ENCODE measurements around the gene CAMTA1. TPM values are rescaled to one million over a fixed set of nuclear protein-coding genes. Genes with fewer than 3 reads are reported as not detected.

CAMTA1 gene
- total and polyA plus RNA-seq, 9 of the 15 experiments (the other 6 are each of a cell fraction or from before 2014, with no cell fraction given) = 43.9 to 161 (median 65.9) TPM

- TF ChIP-seq THAP7 (CRISPR knock-in tag; IDR thresholded peaks at IDR 0.05) = no peak
- TF ChIP-seq SNAPC5 (CRISPR knock-in tag; IDR thresholded peaks at IDR 0.05) = no peak
- no peak for TF ChIP-seq TEAD2 (tag; IDR thresholded peaks at IDR 0.05)
Measured at GRCh38 chr1:7447093-7447492, 661.8 kb downstream of the CAMTA1 start (continued).

- in situ Hi-C loops (cut with MboI) = no loop called here
- Histone ChIP-seq H3K36me3 (ENCODE audit: control insufficient read depth, insufficient read depth, low read length) (no peaks in the 10 kb centered on the region), H3K4me1 (replicated peaks in 1 of 2; ENCODE audit: control insufficient read depth in 2 of 2, insufficient read depth in 2 of 2, low read length in 2 of 2) (no peaks in the 10 kb centered on the region; a peak in 1 of 5 replicates), H3K79me2 (ENCODE audit: control insufficient read depth, insufficient read depth, low read length) (no peaks in the 10 kb centered on the region), H3K9me1 (ENCODE audit: control insufficient read depth, insufficient read depth, low read length) (no peaks in the 10 kb centered on the region), H2AFZ (ENCODE audit: low read depth, low read length) (no peak overlapping the region), H3K9me3 (replicated peaks; ENCODE audit: control insufficient read depth, insufficient read depth, low read depth, low read length) (no peaks in the 10 kb centered on the region), H3K9ac (ENCODE audit: insufficient read depth in 1 of 2, low read depth in 2 of 2, low read length in 2 of 2) (no peak overlapping the region), H3K4me2 (ENCODE audit: insufficient read depth, low read length) (no peak overlapping the region), H3K27ac (ENCODE audit: extremely low read depth, low read depth, low read length) (no peak overlapping the region), H3K27me3 (ENCODE audit: control insufficient read depth in 2 of 2, insufficient read depth in 2 of 2, low read length in 2 of 2) (peaks cover 8 to 57% of the 10 kb centered on the region in 2 experiments), H4K20me1 (replicated peaks; ENCODE audit: control insufficient read depth, insufficient read depth, low read length) (peaks cover 11% of the 10 kb centered on the region), H3K4me3 (no peak overlapping the region)
- ATAC-seq (no peak), DNase-seq (ENCODE audit: extremely low read depth in 1 of 4, low spot score in 3 of 4) (no peak), FAIRE-seq (no peak)
- CTCF ChIA-PET (ENCODE audit: low intra/inter-chr PET ratio) = no interaction called here
- POLR2A ChIA-PET = no interaction called here
- TF ChIP-seq ZBTB11 (CRISPR knock-in tag; IDR thresholded peaks at IDR 0.05) (peak in 1 of 3 experiments; percentile 46; a peak in 1 of 6 replicates), ZSCAN29 (IDR thresholded peaks at IDR 0.05) (no peak), PPARD (CRISPR knock-in tag; IDR thresholded peaks at IDR 0.05) (no peak), HNRNPL (IDR thresholded peaks at IDR 0.05; ENCODE audit: low read depth, low read length) (no peak)
- intact Hi-C loops (cut with micrococcal nuclease) = no loop called here
- 0% methylated on average over 6 of the region's 6 CpGs for WGBS (ENCODE audit: insufficient coverage, low coverage, missing lambda C conversion rate)
- BruUV-seq (replicated peaks) = no TSS peak
Measured at GRCh38 chr1:7447736-7448135, 662.5 kb downstream of the CAMTA1 start.
